Measurements from ENCODE around the gene LHX5.

LHX5 gene

DNA sequence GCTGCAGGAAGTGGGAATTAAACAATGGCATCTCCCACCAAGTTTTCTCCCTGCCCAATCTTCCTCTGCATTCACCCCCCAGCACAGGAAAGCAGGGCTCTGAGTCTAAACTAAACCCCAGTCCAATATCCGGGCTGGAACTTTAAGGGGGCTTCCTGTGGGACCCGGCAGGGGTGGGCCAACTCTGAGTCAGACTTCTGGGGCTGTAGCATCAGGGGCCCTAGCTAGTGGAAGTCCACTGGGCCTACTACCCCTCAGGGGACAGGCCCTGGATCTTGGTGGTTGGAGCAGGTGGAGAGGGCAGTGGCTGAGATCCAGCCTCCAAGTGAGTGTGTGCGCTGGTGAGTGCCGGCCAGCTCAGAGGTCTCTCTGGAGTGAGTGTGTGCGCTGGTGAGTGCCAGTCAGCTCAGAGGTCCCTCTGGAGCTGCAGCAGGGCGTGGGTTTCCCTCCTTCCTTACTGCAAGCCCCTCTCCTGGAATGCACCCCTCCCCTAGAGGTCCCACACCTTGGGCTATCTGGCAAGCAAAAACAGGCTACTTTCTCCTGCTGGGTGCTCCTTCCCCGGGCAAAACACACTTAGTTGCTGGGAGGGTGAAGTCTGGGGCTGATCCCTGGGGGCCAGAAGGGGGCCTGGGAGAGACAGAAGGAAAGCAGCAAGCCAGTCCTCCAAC is 5.6 kb upstream of the LHX5 start:
- no peak for DNase-seq

DNA sequence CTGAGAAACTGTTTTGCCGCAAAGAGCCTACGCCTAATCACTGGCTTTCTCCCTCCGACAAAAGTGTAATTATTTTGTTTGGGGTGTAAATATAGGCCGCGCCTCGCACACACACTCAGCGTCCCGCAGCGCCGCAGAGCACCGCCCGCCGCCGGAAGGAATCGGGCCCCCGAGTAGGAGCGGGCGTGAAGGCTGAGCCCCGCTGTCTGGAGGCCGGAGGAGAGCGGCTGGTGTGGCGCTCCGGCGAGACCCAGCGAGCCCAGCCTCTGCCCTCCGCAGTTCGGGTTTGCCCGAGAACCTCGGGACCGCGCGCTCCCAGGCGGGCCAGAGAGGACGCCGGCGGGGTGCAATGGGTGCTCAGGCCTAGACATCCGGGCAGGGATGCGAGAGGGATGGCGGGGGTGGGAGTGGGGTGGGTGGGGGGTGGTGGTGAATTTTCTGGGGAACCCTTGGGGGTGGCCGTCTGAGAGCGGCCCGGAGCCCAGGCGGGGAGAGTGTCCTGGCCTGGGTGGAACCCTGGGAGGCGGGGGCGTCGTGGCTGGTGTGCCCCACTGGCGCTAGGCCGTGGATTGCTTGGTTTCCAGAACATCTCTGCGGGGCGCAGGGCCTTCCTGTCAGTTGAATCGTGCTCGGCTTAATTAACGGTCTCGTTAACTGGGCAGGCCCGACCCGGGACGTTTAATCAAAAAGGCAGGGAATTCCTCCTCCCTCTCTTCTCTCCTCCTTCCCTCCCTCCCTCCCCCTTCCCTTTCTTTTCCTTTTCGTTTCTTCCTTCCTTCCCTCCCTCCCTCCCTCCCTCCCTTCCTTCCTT is 4.7 kb upstream of the LHX5 start:
- DNase-seq = no peak

DNA sequence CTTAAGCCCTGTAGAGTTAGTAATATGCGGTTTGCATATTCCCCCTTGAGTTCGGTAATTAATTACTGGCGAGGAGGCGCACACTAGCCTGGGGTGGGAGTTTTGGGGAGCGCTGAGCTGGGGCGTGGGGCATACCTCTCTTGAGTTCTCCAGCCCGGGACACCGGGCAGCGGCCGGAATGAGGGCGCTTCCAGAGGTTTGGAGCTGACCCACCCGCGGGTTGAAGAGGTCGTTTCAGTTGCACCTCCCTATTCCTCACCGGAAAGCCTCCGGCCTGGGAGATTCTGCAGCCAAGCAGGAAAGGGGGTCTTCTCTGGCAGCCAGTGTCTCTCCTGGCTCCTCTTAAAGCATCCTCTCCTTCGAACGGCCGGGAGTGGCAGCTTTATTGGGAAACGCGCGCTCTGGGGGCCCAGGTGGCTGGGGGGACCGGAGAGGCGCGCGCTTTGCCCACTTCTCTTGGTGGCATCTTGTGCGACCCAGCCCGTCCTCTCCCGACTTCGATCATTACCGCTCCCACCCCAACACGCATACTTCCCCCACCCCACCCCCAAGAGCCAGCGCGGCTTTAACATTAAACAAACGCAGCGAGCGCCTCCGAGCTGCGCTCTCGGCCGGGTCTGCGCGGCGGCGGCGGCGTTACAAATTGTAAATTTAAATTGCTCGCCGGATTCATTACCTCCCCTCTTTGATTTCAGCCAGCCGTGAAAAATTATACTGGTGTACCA is 3.9 kb upstream of the LHX5 start:
- no peak for DNase-seq

DNA sequence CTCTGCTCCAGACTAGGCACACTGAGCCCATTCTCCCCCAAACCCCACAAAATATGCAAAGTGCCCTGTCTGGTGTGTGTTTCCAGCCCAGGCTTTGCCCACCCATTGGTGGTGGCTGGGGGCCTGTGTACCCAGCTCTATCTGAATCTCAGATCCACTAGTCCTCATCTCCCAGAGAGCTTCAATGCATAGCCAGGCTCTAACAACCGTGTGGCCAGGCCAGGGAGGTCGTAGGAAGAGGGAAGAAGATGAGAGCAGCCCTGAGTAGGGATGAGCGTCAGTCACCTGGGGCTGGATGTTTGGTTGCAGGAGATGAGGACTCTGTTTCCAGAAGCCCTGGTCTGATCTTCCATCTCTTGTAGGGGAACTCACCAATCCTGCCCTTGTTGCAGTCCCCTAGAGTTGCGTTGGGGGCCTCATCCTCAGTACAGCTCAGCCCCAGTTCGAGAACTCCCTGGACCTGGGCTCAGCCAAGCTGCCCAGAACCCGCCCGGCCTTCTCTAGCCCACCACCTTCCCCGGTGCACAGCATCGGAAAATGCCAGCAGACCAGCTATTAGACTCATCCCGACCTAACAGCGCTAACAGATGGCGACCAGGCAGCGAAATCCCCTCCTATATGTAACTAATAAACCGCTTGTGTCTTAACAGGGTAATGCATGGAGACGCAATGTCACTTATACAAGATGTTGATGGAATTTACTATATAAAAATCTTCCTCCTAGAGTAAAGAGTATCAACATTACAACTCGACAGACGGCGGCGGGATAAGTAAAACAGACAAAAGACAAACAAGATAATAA is 3.2 kb upstream of the LHX5 start:
- DNase-seq = no peak

DNA sequence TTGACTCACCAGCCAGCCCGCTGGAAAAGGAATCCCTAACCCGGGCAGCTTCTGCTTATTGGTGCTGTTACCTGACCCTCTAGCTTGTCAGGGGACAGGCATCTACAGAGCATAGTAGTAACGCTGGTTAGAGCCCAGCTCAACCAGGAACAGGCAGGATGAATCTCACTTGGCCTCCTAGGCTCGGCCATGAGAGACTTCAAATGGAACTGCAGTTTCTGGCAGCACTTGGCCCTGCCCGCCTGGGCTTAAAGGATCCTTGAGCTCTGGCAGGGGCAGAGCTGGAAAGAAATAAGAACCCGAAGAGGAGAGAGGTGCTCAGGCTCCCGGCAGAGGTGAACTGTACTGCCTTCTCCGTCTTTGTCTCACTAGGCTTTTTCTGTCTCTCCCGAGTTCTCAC is 2.3 kb upstream of the LHX5 start:
- DNase-seq = no peak

DNA sequence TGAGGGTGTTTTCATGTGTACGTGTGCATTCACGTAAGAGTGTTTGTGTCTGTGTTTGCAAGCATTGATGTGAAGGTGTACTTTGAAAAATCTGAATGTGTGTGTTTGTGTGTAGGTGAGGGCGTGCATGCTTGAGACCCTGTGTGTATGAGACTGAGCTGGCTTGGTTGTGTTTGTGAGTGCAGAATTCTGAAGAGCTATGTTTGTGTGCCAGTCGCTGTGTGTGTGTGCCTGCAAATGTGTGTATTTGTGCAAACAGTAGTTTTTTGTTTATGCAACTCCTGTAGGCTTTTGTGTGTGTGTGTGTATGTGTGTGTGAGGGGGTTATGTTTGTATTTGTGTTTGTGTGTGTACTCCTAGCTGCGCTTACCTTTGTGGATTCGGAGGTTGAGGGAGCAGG is 1.7 kb upstream of the LHX5 start:
- DNase-seq = no peak

DNA sequence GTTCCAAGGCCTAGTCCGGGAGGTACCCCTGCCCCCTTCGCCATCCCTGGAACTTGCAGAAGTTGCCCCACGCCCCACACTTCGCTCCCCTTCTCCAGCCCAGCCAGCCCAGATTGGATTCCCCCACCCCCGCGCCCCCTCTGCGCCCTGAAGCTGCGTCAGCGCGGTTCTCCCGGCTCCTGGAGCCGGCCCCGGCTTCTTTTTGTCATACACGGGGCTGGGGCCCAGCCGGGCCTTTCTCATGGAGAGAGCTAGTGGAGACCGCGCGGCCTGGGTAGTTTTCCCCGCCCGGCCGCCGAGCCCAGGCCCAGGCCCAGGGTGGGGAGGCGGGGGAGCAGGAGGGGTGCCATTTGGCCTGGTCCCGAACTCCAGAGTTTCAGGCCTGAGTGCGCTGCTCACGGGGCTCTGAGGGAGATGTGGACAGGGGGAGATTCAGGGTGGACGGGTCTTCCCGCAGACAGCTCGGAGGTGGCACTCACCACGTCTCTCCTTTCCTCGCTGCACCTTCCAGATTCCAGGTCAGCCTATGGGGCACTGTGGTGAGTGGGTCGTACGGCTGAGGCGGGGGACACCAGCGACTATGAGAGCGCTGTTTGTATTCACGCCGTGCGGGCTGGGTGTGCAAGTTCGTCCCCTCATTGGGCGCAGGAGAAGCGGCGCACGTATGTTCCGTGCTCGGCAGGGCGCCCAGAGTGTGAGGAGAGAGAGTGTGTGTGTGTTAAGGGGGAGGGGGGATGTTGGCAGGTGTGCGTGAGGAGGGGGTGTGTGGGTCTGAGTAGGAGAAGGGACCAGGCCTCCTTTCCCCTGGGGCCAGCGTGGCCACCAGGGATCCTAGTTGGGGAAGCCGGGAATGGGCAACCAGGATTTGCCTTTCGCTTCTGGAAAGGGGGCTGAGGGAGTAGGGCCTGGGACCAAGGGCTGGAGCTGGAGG is 785 bp upstream of the LHX5 start:
- DNase-seq = no peak

DNA sequence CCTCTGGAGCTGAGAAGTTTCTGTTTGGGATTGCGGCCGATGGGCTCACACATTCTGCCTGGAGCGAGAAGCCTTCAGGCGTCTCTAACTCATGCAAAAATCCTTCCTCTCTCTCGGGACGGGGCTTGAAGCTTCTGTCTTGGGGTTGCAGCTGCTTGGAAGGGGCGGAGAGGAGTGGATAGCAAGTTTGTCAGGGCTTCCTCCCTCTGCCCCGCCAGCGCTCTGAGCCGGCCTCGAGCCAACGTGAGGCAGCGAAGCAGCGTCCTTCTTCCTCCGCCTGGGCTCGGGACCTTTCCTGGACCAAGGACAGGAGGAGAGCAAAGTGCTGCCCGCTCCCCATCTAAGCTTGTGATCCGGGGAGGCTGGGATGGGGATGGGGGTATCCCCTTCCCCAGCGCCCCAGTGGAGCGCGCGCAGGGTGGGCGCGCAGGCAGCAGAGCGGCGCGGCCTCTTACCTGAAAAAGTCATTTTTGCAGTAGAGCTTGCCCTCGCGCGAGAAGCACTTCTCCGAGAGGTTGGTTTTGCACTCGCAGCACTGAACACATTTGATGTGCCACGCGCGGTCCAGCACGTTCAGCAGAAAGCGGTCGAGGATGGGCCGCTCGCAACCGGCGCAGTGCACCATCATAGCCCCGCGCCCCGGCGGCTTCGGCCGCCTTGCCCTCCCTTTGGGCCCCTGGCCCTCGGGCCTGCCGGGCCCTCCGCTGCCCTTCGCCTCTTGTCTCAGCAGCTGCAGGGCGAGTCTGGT is 626 bp downstream of the LHX5 start:
- no peak for DNase-seq

DNA sequence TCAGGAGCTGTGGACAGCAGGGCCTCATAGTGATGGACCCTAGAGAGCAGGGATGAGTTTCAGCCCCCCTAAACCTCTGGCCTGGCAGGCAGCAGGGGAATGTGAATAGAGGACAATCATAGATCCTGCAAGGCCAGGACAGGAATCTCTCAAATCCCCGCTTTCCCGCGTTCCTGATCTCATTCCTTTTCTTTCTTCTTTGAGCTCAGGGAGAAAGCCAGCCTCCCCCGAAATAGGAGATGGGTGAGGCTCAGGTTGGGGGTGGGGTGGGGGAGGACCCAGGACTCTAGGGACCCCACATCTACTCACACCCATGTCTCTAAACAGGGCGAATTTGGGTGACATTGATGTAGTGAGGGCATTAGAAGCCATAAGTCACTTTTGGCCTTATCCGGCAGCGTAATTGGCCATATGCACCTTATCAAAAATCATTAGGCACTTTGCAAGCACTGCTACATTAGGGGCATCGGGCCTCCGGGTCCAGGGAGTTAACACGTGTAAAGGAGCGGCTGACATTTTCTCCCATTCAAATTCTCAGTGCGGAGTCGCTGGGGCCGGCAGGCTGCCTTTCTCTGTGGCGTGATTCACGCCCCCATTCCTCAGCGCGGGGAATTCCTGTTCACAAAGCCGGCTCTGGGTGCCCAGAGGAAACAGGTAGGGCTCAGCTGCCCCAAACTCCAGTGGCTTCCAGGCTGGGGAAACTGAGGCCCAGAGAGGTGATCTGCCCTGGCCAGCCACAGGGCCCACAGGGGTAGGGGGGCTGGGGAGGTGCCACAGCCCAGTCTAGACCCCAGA is 1.5 kb downstream of the LHX5 start:
- DNase-seq = no peak

DNA sequence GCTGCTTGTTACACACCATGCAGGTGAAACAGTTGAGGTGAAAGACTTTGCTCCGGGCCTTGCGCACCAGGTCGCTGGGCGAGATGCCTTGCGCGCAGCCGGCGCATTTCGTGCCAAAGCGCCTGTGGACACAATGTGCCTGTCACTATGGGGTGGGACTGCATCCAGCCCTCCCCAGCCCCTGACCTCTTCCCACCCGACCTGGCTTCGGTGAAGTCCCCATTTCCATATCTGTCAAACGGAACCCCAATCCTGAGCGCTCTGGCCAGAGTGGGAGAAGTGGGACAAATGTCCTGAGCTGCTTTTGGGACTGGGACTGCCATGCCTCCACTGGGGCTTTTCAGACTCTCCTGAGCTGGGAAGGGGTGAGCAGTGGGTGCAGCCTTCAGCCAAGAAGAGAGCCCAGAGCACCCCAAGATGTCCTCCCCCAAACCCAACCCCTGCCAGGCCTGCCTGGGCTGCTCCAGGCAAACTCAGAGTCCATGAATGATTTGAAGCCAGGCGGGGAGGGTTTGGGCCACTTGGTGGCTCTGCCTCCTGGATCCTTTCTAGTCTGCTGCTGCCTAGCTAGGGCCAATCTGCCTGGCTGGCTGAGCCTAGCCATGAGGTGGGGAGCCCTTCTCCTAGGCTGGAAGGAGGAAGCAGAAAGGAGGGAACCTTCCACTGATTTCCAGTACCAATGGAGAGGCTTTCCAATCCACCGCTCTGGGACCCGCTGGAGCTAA is 2.3 kb downstream of the LHX5 start:
- no peak for DNase-seq

DNA sequence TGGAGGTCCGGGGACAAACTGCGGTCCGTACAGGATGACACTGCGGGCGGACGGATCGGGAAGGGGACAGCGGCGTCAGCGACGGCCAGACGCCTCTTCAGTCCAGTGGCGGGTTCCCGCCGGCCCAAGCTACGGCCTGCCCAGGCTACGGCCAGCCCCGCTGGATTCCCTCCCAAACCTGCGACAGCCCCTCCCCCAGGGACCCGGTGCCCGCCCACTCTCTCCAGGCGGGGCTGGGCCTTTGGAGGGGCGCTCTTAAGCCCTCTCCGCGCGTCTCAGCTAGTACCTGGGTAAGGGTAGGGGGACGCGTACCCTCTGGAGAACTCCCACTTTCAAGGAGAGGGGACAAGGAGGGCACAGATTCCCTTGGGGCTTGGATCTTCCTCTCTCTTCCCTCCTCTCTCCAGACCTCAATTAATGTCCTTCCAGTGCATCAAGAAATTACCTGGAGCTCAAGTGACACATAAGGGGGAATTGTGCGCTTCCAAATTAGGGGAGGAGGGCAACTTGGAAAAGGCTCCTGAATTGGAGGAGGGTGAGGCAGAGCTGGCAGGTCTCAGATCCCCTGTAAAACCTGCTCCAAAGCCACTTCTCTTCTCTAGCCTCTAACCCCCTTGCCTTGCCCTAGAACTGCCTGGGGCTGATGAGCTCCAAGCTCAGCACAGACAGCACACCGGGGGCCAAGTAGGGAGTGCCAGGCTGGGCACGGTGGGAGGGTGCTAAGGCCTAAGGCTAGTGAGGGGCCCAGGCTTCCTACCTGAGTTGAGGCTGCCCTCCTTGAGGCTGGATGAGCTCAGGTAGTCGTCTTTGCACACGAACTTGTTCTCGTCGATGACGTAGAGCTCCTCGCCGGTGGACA is 3.1 kb downstream of the LHX5 start:
- no peak for DNase-seq

DNA sequence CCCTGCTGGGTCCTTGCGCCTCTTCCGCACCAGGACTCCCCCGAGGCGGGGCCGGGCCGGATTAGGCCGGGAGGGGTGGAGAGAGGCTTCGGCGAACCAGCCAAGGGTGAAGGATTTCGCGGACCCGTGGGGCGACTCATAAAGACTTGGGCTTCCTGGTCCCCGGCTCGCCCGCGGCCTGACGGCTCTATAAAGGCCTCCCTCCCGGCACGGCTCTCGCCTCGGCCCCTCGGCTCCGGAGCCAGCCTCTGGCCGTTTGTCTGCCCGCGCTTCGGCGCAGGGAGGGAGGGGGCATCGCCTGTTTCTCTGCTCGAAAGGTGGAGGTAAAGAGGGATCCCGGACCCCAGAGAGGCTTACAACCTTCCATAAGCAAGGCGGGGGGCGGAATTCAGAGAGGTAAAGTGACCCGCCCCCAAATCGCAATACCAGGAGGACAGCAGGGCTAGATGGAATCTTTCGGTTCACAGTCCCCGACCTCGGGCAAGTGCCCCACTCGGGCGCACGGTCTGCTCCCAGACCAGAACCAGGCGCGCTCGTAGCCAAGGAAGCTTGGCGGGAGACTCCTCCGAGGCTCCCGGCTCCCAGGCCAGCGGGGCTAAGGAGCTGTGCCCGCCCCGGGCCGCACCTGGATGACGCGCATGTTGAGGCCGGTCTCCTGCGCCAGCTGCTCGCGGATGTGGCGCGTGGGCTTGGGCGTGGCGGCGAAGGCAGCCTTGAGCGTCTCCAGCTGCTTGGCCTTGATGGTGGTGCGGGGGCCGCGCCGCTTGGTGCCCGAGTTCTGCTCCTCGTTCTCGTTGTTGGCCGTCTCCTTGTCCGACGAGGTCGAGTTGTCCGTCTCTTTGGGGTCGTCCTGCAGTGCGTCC is 3.9 kb downstream of the LHX5 start:
- no peak for DNase-seq

DNA sequence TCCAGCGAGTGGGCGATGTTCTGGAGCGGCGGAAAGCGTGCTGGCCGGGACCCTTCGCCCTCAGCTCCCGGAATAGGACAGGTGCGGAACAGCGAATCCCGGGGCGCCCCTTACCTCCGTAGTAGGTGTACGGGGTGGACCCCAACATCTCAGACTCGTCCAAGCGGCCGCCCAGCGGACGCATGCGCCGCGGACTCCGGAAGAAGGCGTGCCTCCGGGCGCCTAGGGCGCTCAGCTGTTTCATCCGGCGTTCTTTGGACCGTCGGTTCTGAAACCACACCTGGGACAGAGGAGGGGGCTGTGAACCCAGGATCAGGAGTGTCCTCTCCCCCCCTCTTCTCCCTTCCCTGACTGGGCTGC is 4.5 kb downstream of the LHX5 start:
- no peak for DNase-seq

DNA sequence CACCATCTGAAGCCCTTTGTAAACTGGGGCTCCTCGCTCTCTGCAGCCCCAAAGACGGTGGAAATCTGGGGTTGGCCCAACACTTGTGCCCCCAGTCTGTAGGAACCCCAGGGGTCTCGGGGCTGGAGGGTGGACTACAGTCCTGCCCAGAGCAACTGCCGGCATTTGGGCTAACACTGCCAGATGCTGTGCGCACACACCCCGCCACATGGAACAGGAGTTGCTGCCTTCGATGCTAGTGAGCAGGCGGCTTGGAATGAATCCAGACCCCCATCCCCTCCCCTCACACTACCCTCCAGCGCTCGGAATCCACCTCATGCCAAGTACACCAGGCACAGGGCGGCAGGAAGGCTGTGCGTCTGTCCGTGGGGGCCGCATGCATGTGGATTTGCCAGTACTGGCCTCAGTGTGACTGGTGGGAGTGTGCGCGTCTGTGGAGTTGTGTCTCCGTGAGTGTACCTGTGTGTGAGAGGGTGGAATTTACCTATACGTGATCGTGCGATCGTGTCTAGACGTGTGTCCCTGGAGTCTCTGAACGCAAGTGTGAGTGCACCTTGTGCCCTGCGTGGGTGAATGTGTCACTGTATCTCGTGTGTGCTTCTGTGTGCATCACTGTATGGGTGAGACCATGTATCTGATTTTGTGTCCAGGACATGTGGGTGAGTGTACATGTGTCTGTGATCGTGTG is 5.1 kb downstream of the LHX5 start:
- DNase-seq = no peak

DNA sequence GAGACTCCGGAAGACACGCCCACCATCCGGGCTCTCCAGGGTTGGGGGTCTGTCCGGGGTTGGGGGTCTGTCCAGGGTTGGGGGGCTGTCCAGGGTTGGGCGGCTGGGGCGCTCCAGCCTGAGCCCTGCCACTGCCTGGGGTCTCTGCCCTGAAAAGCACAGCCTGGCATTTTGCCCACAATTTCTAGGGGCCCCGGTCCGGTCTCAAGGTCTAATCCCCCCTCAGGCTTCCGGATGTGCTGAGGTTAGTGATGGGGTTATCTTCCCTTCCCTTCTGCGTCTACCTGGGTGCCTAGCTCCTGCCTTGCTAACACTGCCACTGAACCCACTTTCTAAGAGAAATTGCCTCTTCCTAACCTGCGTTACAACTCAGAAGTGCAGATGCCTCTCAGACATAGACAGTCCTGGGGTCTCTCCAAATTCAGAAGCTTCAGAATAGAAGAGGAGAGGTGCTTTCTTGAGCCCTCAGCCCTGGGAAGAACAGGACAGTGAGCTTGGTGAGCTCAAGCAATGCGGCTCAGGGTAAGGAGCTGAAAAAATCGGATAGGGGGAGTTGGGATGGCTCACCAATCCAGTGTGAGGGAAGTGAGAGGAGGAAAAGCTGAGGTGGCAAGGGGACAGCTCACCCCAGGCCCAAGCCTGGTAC is 5.7 kb downstream of the LHX5 start:
- DNase-seq = no peak
